Osteoblast (primary cell): ENCODE results near the gene OR8G5. TPM values are rescaled to one million over a fixed set of nuclear protein-coding genes. Genes with fewer than 3 reads are reported as not detected.

ENCODE experiments used
- DNase-seq: peaks from one replicate; pipeline ENCODE4 v3.0.0; 2011; ENCODE audit warnings: low spot score, mixed read lengths; ENCODE audit not compliant: insufficient read length; ENCODE audit errors: missing footprints
- H2AFZ ChIP-seq: 2 replicates; pipeline ENCODE4 v1.6.0; 2011; ENCODE audit warnings: mild to moderate bottlenecking, low read length
- H3K27ac ChIP-seq: 2 replicates; pipeline ENCODE4 v1.5.1; 2011; ENCODE audit warnings: mild to moderate bottlenecking, low read depth, low read length, moderate library complexity
- H3K27me3 ChIP-seq: 2 replicates; pipeline ENCODE4 v1.6.0; 2012; ENCODE audit warnings: mild to moderate bottlenecking, control low read depth, inconsistent platforms, low read length, moderate library complexity; ENCODE audit not compliant: insufficient read depth
- H3K36me3 ChIP-seq: 2 replicates; pipeline ENCODE4 v1.5.1; 2011; ENCODE audit warnings: mild to moderate bottlenecking, low read length, control low read depth, moderate library complexity; ENCODE audit not compliant: insufficient read depth
- H3K4me1 ChIP-seq: 2 replicates; pipeline ENCODE4 v1.5.1; 2011; ENCODE audit warnings: mild to moderate bottlenecking, low read length, control low read depth, moderate library complexity; ENCODE audit not compliant: insufficient read depth
- H3K4me2 ChIP-seq: 2 replicates; pipeline ENCODE4 v1.6.0; 2011; ENCODE audit warnings: mild to moderate bottlenecking, low read length; ENCODE audit not compliant: insufficient read depth
- H3K4me3 ChIP-seq: fragments of 200-600 bp; sonication (generic); 3 replicates; pipeline ENCODE4 v1.5.1; 2012; ENCODE audit warnings: mild to moderate bottlenecking, low read length, inconsistent platforms; ENCODE audit not compliant: insufficient read depth
- H3K79me2 ChIP-seq: 2 replicates; pipeline ENCODE4 v1.6.0; 2012; ENCODE audit warnings: mild to moderate bottlenecking, low read length, control low read depth, inconsistent platforms; ENCODE audit not compliant: insufficient read depth
- H3K9me3 ChIP-seq: 2 replicates; pipeline ENCODE4 v1.5.1; 2011; ENCODE audit warnings: low read depth, low read length, control low read depth
- H4K20me1 ChIP-seq: 2 replicates; pipeline ENCODE4 v1.6.0; 2012; ENCODE audit warnings: mild to moderate bottlenecking, low read length, control low read depth; ENCODE audit not compliant: insufficient read depth
- total RNA-seq: library from RNA; depleted of rRNA; stranded (reverse); fragments of >200 nt; gene quantifications from 2 replicates; pipeline ENCODE4 v1.2.3, GENCODE V29; 2012
- TF ChIP-seq, protein P1 (sequence below): IDR thresholded peaks from 2 replicates; pipeline ENCODE4 v1.5.1; 2011; ENCODE audit warnings: mild to moderate bottlenecking, low read depth, low read length, moderate library complexity; ENCODE audit errors: extremely low read depth

OR8G5 gene
- total RNA-seq, 1 donor: not detected

DNA sequence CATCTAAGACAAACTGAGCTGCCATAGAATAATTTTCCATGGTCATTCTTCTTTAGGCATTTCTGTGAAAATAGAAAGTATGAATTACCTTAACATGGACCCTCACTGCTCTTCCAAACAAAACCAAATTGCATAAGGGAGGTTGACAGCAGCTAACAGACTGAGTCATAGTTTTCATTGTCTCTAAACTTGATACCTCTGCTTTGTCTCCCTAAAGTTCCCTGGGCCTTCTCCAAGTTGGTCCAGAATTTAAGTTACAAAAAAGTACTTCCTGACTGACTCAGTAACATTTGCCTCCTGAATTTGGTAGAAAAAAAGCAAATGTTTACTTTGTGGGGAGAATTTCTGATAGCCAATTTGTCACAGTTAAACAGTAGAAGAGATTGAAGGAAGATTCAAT, 54.5 kb downstream of the OR8G5 start:
- H3K36me3 ChIP-seq: no peaks in the 10 kb centered on the region
- no peak overlapping the region for H3K4me3 ChIP-seq
- no peaks in the 10 kb centered on the region for H4K20me1 ChIP-seq
- DNase-seq: no peak
- no peak overlapping the region for H3K27ac ChIP-seq
- no peak overlapping the region for H3K4me2 ChIP-seq
- no peaks in the 10 kb centered on the region for H3K79me2 ChIP-seq
- no peaks in the 10 kb centered on the region for H3K27me3 ChIP-seq
- no peak overlapping the region for H2AFZ ChIP-seq
- no peaks in the 10 kb centered on the region for H3K4me1 ChIP-seq
- no peaks in the 10 kb centered on the region for H3K9me3 ChIP-seq
- TF ChIP-seq, protein P1, sequence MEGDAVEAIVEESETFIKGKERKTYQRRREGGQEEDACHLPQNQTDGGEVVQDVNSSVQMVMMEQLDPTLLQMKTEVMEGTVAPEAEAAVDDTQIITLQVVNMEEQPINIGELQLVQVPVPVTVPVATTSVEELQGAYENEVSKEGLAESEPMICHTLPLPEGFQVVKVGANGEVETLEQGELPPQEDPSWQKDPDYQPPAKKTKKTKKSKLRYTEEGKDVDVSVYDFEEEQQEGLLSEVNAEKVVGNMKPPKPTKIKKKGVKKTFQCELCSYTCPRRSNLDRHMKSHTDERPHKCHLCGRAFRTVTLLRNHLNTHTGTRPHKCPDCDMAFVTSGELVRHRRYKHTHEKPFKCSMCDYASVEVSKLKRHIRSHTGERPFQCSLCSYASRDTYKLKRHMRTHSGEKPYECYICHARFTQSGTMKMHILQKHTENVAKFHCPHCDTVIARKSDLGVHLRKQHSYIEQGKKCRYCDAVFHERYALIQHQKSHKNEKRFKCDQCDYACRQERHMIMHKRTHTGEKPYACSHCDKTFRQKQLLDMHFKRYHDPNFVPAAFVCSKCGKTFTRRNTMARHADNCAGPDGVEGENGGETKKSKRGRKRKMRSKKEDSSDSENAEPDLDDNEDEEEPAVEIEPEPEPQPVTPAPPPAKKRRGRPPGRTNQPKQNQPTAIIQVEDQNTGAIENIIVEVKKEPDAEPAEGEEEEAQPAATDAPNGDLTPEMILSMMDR: no peak

DNA sequence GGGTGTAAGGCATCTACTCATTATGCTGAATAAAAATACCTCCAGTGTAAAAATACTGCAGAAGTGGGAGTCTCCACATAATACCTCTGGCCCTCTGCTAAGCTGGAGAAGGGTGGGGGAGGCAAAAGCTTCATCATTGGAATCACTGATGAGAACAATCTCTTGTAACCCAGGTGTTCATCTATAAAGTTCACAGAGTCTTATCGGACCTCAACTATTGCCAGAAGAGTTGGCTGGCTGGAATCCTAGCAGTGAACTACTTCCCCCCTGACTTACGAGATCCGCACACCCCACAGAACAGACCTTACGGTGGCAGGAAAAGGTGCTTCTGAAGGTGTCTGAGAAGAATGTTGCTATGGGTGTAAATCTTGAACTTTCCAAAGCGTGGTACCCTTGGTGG, 55.1 kb downstream of the OR8G5 start:
- no peak overlapping the region for H3K4me2 ChIP-seq
- no peaks in the 10 kb centered on the region for H4K20me1 ChIP-seq
- no peak for DNase-seq
- H3K27me3 ChIP-seq: no peaks in the 10 kb centered on the region
- H3K36me3 ChIP-seq: no peaks in the 10 kb centered on the region
- no peak overlapping the region for H3K27ac ChIP-seq
- no peaks in the 10 kb centered on the region for H3K4me1 ChIP-seq
- no peaks in the 10 kb centered on the region for H3K9me3 ChIP-seq
- TF ChIP-seq, protein P1: no peak
- no peak overlapping the region for H3K4me3 ChIP-seq
- H3K79me2 ChIP-seq: no peaks in the 10 kb centered on the region
- no peak overlapping the region for H2AFZ ChIP-seq

DNA sequence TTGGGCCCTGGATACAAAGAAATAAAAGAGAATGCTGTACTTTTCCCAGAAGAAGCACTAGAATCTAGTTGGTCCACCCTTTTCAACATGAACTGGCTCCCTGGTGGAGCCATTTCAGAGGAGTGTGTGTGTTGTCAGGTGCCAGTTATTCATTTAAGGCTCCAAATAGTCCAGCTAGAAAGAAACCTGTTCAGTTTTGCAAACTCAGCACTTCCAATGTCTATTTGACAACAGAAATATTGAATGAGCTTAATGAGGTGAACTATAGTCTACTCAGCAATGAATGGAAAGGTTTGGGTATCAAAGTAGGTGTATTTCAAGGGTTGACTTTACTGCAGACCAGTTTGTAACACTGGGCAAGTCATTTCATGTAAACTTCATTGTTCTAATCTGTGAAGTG, 55.5 kb downstream of the OR8G5 start:
- H3K36me3 ChIP-seq: no peaks in the 10 kb centered on the region
- H4K20me1 ChIP-seq: no peaks in the 10 kb centered on the region
- no peaks in the 10 kb centered on the region for H3K27me3 ChIP-seq
- H3K27ac ChIP-seq: no peak overlapping the region
- H3K9me3 ChIP-seq: no peaks in the 10 kb centered on the region
- H3K4me1 ChIP-seq: no peaks in the 10 kb centered on the region
- peak; percentile 10 for DNase-seq
- TF ChIP-seq, protein P1: no peak
- no peak overlapping the region for H3K4me3 ChIP-seq
- H3K79me2 ChIP-seq: no peaks in the 10 kb centered on the region
- H2AFZ ChIP-seq: no peak overlapping the region
- no peak overlapping the region for H3K4me2 ChIP-seq

DNA sequence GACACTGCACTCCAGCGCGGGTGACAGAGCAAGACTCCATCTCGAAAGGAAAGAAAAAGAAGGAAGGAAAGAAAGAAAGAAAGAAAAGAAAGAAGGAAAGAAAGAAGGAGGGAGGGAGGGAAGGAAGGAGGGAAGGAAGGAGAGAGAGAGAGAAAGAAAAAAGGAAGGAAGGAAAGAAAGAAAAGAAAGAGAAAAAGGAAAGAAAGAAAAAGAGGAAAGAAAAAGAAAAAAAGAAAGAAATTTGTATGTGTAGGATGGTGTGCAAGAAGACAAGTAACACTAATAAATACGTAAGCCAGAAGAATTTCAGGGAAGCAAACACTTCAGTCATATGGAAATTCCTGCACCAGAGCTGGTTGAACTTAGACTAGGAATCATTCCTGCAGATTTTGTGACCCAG, 57.0 kb downstream of the OR8G5 start:
- Histone ChIP-seq H3K4me3 (no peak overlapping the region), H3K4me1 (no peaks in the 10 kb centered on the region), H3K27ac (no peak overlapping the region), H2AFZ (no peak overlapping the region), H3K79me2 (no peaks in the 10 kb centered on the region), H3K9me3 (no peaks in the 10 kb centered on the region), H4K20me1 (no peaks in the 10 kb centered on the region), H3K36me3 (no peaks in the 10 kb centered on the region), H3K27me3 (no peaks in the 10 kb centered on the region), H3K4me2 (no peak overlapping the region)
- TF ChIP-seq, protein P1: no peak
- DNase-seq: no peak
